Adrenal gland (tissue), 5 donors: ENCODE results near the gene RABL3.

Source experiments
- POLR2A ChIP-seq, 2 donors: fragments of 450-650 bp; IDR thresholded peaks; one replicate each; pipeline ENCODE4 v1.6.1; 2017; ENCODE audit warnings: antibody characterized with exemption in 2 of 2, mild to moderate bottlenecking in 2 of 2, moderate library complexity in 1 of 2
- TF ChIP-seq, protein P1 (sequence below), 6 experiments: fragments of 450-650 bp in 4 of 6; fragments of 200-600 bp in 2 of 6; sonication (generic) in 1 of 6; IDR thresholded peaks; 1 replicate in 5 of 6; 2 replicates in 1 of 6; pipeline versions ENCODE4 v1.5.1 to v1.8.0; 2016 to 2021; ENCODE audit warnings: antibody characterized with exemption in 6 of 6, mild to moderate bottlenecking in 2 of 6, moderate library complexity in 1 of 6
- donor health status: DM: no; HTN: no; CAD: no.

DNA sequence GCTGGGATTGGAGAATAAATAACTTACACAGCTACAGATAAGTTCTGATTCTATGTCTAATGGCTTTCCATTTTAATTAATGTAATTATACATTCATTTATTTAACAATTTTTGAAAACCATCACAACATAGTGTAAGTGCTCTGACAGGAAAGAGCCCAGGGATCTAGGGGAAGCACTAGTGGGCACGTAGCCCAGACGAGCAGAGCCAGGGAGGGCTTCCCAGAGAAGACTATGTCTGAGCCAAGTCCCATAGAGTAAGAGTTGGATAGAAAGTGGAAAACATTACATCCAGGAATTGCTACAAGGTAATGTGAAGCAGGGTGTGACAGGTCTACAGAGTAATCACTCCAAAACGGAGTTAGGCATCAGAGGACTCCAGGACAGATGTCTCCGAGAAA, 57.4 kb downstream of the RABL3 start:
- TF ChIP-seq, protein P1, sequence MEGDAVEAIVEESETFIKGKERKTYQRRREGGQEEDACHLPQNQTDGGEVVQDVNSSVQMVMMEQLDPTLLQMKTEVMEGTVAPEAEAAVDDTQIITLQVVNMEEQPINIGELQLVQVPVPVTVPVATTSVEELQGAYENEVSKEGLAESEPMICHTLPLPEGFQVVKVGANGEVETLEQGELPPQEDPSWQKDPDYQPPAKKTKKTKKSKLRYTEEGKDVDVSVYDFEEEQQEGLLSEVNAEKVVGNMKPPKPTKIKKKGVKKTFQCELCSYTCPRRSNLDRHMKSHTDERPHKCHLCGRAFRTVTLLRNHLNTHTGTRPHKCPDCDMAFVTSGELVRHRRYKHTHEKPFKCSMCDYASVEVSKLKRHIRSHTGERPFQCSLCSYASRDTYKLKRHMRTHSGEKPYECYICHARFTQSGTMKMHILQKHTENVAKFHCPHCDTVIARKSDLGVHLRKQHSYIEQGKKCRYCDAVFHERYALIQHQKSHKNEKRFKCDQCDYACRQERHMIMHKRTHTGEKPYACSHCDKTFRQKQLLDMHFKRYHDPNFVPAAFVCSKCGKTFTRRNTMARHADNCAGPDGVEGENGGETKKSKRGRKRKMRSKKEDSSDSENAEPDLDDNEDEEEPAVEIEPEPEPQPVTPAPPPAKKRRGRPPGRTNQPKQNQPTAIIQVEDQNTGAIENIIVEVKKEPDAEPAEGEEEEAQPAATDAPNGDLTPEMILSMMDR (IDR thresholded peaks at IDR 0.05): no peak
- no peak for TF ChIP-seq POLR2A (IDR thresholded peaks at IDR 0.05)
